Neutrophil (primary cell): ENCODE results near the gene C9orf78.

Experiments used
- H3K27ac ChIP-seq: fragments of 200-600 bp; sonication (generic); 2 replicates; pipeline ENCODE4 v1.5.1; 2016; ENCODE audit warnings: mild to moderate bottlenecking, moderate library complexity
- H3K27me3 ChIP-seq: fragments of 200-600 bp; sonication (generic); 2 replicates; pipeline ENCODE4 v1.6.0; 2016; ENCODE audit warnings: mild to moderate bottlenecking
- H3K36me3 ChIP-seq: fragments of 200-600 bp; sonication (generic); 2 replicates; pipeline ENCODE4 v1.5.1; 2017
- H3K4me1 ChIP-seq, 2 experiments: fragments of 200-600 bp in 1 of 2; sonication (generic) in 1 of 2; 1 replicate in 1 of 2; 2 replicates in 1 of 2; pipeline versions ENCODE4 v1.5.1 to v1.6.1; 2013 to 2016; ENCODE audit warnings: low read depth in 1 of 2, low read length in 1 of 2, mild to moderate bottlenecking in 1 of 2, moderate library complexity in 1 of 2; ENCODE audit not compliant: control insufficient read depth in 1 of 2, insufficient read depth in 1 of 2
- H3K4me3 ChIP-seq, 2 experiments: fragments of 200-600 bp in 1 of 2; sonication (generic) in 1 of 2; 1 replicate in 1 of 2; 2 replicates in 1 of 2; pipeline ENCODE4 v1.5.1; 2013 to 2016; ENCODE audit warnings: low read depth in 1 of 2, low read length in 1 of 2, mild to moderate bottlenecking in 1 of 2, moderate library complexity in 1 of 2
- H3K9me3 ChIP-seq: fragments of 200-600 bp; sonication (generic); 2 replicates; pipeline ENCODE4 v1.5.1; 2016
- CTCF ChIP-seq: fragments of 200-600 bp; sonication (generic); IDR thresholded peaks from 2 replicates; pipeline ENCODE4 v1.5.1; 2016; ENCODE audit warnings: antibody characterized with exemption

Gene C9orf78

GRCh38 chr9:129868872-129869486 is 33.9 kb upstream of the C9orf78 start:
- Histone ChIP-seq H3K9me3 (no peaks in the 10 kb centered on the region), H3K27ac (peak overlapping the region; percentile 74), H3K4me1 (peaks cover 29% of the 10 kb centered on the region in 2 experiments), H3K36me3 (peaks cover 62% of the 10 kb centered on the region), H3K27me3 (no peaks in the 10 kb centered on the region), H3K4me3 (no peak overlapping the region)
- TF ChIP-seq CTCF: no peak

DNA sequence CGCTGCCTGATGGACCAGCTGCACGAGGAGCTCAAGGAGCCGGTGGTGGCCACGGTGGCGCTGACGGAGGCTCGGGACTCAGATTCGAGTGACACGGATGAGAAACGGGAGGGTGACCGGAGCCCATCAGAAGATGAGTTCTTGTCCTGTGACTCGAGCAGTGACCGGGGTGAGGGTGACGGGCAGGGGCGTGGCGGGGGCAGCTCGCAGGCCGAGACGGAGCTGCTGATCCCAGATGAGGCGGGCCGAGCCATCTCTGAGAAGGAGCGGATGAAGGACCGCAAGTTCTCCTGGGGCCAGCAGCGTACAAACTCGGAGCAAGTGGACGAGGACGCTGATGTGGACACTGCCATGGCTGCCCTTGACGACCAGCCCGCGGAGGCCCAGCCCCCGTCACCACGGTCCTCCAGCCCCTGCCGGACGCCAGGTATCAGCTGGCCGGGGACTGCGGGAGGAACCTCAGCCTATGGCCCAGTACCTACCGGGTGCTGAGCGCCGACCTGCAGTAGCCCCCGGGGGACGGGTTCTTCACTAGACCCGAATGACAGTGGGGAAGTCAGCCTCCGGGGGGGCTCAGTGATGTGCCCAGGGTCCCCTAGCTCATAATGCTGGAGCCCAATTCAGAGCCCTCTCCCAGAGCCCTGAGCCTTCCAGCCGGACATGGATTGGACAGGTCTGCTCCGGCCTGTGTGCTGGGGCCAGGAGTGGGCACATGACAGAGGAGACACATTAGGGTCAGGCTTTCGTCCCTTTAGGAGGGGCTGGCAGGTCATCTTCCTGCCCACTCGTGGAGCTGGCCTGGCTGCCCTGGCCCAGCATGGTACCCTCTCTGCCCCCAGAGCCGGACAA is 33.2 kb upstream of the C9orf78 start:
- Histone ChIP-seq H3K4me3 (no peak overlapping the region), H3K9me3 (no peaks in the 10 kb centered on the region), H3K27me3 (no peaks in the 10 kb centered on the region), H3K27ac (peak overlapping the region; percentile 74), H3K4me1 (peaks cover 32 to 34% of the 10 kb centered on the region in 2 experiments), H3K36me3 (peaks cover 55% of the 10 kb centered on the region)
- TF ChIP-seq CTCF: no peak

GRCh38 chr9:129867136-129868022 is 32.3 kb upstream of the C9orf78 start:
- Histone ChIP-seq H3K4me3 (no peak overlapping the region), H3K27ac (peak overlapping the region; percentile 64), H3K9me3 (no peaks in the 10 kb centered on the region), H3K4me1 (peaks cover 37 to 39% of the 10 kb centered on the region in 2 experiments), H3K36me3 (peaks cover 53% of the 10 kb centered on the region), H3K27me3 (no peaks in the 10 kb centered on the region)
- TF ChIP-seq CTCF: no peak

DNA sequence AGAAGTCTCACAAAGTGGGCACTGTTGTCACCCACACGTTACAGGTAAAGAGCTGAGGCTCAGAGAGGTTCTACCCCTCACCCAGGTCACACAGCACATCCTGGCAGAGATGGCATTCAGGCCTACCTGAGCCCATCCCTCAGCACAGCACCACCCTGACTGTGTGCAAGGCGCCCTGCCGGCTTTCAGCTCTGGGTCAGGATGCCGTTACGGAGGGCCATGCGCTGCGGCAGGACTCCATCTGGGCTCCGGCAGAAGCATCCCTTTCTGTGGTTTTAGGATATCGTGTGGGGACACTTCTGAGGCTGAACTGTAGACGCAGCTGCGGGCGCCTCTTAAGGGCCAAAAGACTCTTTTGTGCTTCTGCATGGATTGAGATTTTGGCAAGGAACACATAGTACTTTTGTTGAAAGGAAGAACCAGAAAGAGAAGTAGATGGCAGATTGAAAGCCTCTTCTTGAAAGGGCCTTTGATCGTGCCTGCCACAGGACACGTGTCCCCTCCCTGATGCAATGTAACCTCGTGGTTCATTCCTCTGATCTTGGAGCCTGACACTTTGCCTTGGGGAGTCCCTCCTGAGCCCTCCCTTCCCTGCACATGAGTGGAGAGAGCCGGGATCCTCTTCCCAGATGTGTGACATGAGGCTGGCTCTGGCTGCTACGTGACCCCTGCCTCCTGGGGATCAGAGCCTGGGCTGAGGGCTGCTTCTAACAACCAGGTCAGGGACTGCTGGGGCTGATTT is 31.5 kb upstream of the C9orf78 start:
- no peak overlapping the region for H3K4me3 ChIP-seq
- H3K36me3 ChIP-seq: peaks cover 59% of the 10 kb centered on the region
- no peaks in the 10 kb centered on the region for H3K9me3 ChIP-seq
- no peak for TF ChIP-seq CTCF
- H3K4me1 ChIP-seq: peaks cover 37 to 39% of the 10 kb centered on the region in 2 experiments
- H3K27ac ChIP-seq: peak overlapping the region; percentile 64
- H3K27me3 ChIP-seq: no peaks in the 10 kb centered on the region
